Neural cell (in vitro differentiated cells): ENCODE data around the gene CHN1. TPM values are rescaled to one million over a fixed set of nuclear protein-coding genes. Genes with fewer than 3 reads are reported as not detected.

Experiments
- H2AFZ ChIP-seq: fragments of 200-600, 300-800 bp; sonication (generic), shearing (Covaris generic); 2 replicates; pipeline ENCODE4 v1.6.0; 2014; ENCODE audit warnings: low read depth, mild to moderate bottlenecking, antibody characterized with exemption, low read length, moderate library complexity
- H3F3A ChIP-seq: fragments of 200-600 bp; shearing (Covaris generic); 2 replicates; pipeline ENCODE4 v1.6.1; 2016; ENCODE audit warnings: mild to moderate bottlenecking, moderate library complexity, mixed read lengths, antibody characterized with exemption, low read length; ENCODE audit not compliant: insufficient read depth, poor library complexity, severe bottlenecking
- H3K27ac ChIP-seq: fragments of 200-600, 300-800 bp; sonication (generic), shearing (Covaris generic); 2 replicates; pipeline ENCODE4 v1.5.1; 2014; ENCODE audit warnings: mild to moderate bottlenecking, low read length, moderate library complexity
- H3K27me3 ChIP-seq: fragments of 300-800, 200-600 bp; sonication (generic), shearing (Covaris generic); 2 replicates; pipeline ENCODE4 v1.6.0; 2014; ENCODE audit warnings: mild to moderate bottlenecking, low read depth, low read length, moderate library complexity; ENCODE audit not compliant: insufficient read depth
- H3K36me3 ChIP-seq: fragments of 300-800, 200-600 bp; sonication (generic), shearing (Covaris generic); 2 replicates; pipeline ENCODE4 v1.5.1; 2014; ENCODE audit warnings: mild to moderate bottlenecking, antibody characterized with exemption, low read length, moderate library complexity; ENCODE audit not compliant: insufficient read depth
- H3K4me2 ChIP-seq: fragments of 300-800, 200-600 bp; sonication (generic), shearing (Covaris generic); 2 replicates; pipeline ENCODE4 v1.6.0; 2014; ENCODE audit warnings: mild to moderate bottlenecking, low read length
- H3K4me3 ChIP-seq: fragments of 300-800, 200-600 bp; sonication (generic), shearing (Covaris generic); 2 replicates; pipeline ENCODE4 v1.5.1; 2014; ENCODE audit warnings: mild to moderate bottlenecking, low read length, moderate library complexity
- H3K79me2 ChIP-seq: fragments of 200-600 bp; shearing (Covaris generic); replicated peaks from 2 replicates; pipeline ENCODE4 v1.6.0; 2014; ENCODE audit warnings: mild to moderate bottlenecking, low read length, moderate library complexity; ENCODE audit not compliant: insufficient read depth
- H3K9ac ChIP-seq: fragments of 300-800, 200-600 bp; sonication (generic), shearing (Covaris generic); 2 replicates; pipeline ENCODE4 v1.6.1; 2016; ENCODE audit warnings: mild to moderate bottlenecking, low read length, mixed read lengths
- H3K9me2 ChIP-seq: fragments of 200-600 bp; shearing (Covaris generic); 2 replicates; pipeline ENCODE4 v1.6.1; 2016; ENCODE audit warnings: mild to moderate bottlenecking, low read length, mixed read lengths; ENCODE audit not compliant: insufficient read depth
- H3K9me3 ChIP-seq: fragments of 200-600, 300-800 bp; sonication (generic), shearing (Covaris generic); 2 replicates; pipeline ENCODE4 v1.6.1; 2016; ENCODE audit warnings: mild to moderate bottlenecking, mixed run types, low read length, moderate library complexity, mixed read lengths
- H4K20me1 ChIP-seq: fragments of 200-600 bp; shearing (Covaris generic); 2 replicates; pipeline ENCODE4 v1.6.1; 2016; ENCODE audit warnings: mild to moderate bottlenecking, mixed run types; ENCODE audit not compliant: insufficient read depth
- EP300 ChIP-seq: fragments of 450-650 bp; conservative IDR thresholded peaks from 2 replicates; pipeline ENCODE4 v1.6.1; 2014; ENCODE audit warnings: antibody characterized with exemption, mild to moderate bottlenecking, moderate library complexity; ENCODE audit not compliant: poor library complexity, severe bottlenecking
- EZH2 ChIP-seq: fragments of 200-600, 300-800 bp; shearing (Covaris generic), sonication (generic); IDR thresholded peaks from 2 replicates; pipeline ENCODE4 v1.6.1; 2014; ENCODE audit warnings: antibody characterized with exemption, low read length, borderline replicate concordance, mild to moderate bottlenecking; ENCODE audit not compliant: insufficient read depth, poor library complexity, severe bottlenecking
- MXI1 ChIP-seq: fragments of 450-650 bp; conservative IDR thresholded peaks from 2 replicates; pipeline ENCODE4 v1.6.1; 2014; ENCODE audit warnings: antibody characterized with exemption, mild to moderate bottlenecking; ENCODE audit not compliant: poor library complexity, severe bottlenecking
- POLR2AphosphoS5 ChIP-seq: IDR thresholded peaks from 2 replicates; pipeline ENCODE4 v1.6.1; 2012
- RAD21 ChIP-seq: fragments of 450-650 bp; conservative IDR thresholded peaks from 2 replicates; pipeline ENCODE4 v1.6.1; 2014; ENCODE audit warnings: antibody characterized with exemption, mild to moderate bottlenecking, moderate library complexity
- SMC3 ChIP-seq: fragments of 450-650 bp; conservative IDR thresholded peaks from 2 replicates; pipeline ENCODE4 v1.6.1; 2014; ENCODE audit warnings: antibody characterized with exemption, mild to moderate bottlenecking, moderate library complexity; ENCODE audit not compliant: poor library complexity
- polyA plus RNA-seq: library from polyadenylated mRNA; depleted of rRNA; stranded (reverse); fragments of >200 nt; gene quantifications from 2 replicates; pipeline ENCODE4 v1.2.3, GENCODE V29; 2014
- TF ChIP-seq, protein P1 (sequence below): IDR thresholded peaks from 2 replicates; pipeline ENCODE4 v1.6.1; 2012; ENCODE audit warnings: borderline replicate concordance
- TF ChIP-seq, protein P2 (sequence below): fragments of 450-650 bp; IDR thresholded peaks from 2 replicates; pipeline ENCODE4 v1.5.1; 2014; ENCODE audit warnings: antibody characterized with exemption, mild to moderate bottlenecking, moderate library complexity; ENCODE audit not compliant: poor library complexity, severe bottlenecking

Gene CHN1
- polyA plus RNA-seq, 1 donor from 2014 or later, result 133 TPM

DNA sequence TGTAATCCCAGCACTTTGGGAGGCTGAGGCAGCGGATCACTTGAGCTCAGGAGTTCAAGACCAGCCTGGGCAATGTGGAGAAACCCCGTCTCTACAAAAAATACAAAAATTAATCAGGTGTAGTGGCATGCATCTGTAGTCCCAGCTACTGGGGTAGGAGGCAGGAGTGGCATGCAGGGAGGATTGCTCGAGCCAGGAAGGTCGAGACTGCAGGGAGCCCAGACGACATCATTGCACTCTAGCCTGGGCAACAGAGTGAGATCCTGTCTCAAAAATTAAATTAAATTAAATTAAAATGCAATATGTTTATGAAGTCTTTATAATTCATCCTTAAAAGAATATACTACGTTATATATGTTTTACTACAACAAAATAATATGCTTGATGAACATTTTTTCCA is 38.1 kb downstream of the CHN1 start:
- no peaks in the 10 kb centered on the region for H4K20me1 ChIP-seq
- no peaks in the 10 kb centered on the region for H3K27me3 ChIP-seq
- no peaks in the 10 kb centered on the region for H3K9me3 ChIP-seq
- H3F3A ChIP-seq, result no peaks in the 10 kb centered on the region
- no peak overlapping the region for H2AFZ ChIP-seq
- H3K4me2 ChIP-seq, result no peak overlapping the region
- TF ChIP-seq, protein P1, sequence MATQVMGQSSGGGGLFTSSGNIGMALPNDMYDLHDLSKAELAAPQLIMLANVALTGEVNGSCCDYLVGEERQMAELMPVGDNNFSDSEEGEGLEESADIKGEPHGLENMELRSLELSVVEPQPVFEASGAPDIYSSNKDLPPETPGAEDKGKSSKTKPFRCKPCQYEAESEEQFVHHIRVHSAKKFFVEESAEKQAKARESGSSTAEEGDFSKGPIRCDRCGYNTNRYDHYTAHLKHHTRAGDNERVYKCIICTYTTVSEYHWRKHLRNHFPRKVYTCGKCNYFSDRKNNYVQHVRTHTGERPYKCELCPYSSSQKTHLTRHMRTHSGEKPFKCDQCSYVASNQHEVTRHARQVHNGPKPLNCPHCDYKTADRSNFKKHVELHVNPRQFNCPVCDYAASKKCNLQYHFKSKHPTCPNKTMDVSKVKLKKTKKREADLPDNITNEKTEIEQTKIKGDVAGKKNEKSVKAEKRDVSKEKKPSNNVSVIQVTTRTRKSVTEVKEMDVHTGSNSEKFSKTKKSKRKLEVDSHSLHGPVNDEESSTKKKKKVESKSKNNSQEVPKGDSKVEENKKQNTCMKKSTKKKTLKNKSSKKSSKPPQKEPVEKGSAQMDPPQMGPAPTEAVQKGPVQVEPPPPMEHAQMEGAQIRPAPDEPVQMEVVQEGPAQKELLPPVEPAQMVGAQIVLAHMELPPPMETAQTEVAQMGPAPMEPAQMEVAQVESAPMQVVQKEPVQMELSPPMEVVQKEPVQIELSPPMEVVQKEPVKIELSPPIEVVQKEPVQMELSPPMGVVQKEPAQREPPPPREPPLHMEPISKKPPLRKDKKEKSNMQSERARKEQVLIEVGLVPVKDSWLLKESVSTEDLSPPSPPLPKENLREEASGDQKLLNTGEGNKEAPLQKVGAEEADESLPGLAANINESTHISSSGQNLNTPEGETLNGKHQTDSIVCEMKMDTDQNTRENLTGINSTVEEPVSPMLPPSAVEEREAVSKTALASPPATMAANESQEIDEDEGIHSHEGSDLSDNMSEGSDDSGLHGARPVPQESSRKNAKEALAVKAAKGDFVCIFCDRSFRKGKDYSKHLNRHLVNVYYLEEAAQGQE, result no peak
- no peak for TF ChIP-seq POLR2AphosphoS5
- no peak for TF ChIP-seq RAD21
- TF ChIP-seq EZH2, result no peak
- TF ChIP-seq, protein P2, sequence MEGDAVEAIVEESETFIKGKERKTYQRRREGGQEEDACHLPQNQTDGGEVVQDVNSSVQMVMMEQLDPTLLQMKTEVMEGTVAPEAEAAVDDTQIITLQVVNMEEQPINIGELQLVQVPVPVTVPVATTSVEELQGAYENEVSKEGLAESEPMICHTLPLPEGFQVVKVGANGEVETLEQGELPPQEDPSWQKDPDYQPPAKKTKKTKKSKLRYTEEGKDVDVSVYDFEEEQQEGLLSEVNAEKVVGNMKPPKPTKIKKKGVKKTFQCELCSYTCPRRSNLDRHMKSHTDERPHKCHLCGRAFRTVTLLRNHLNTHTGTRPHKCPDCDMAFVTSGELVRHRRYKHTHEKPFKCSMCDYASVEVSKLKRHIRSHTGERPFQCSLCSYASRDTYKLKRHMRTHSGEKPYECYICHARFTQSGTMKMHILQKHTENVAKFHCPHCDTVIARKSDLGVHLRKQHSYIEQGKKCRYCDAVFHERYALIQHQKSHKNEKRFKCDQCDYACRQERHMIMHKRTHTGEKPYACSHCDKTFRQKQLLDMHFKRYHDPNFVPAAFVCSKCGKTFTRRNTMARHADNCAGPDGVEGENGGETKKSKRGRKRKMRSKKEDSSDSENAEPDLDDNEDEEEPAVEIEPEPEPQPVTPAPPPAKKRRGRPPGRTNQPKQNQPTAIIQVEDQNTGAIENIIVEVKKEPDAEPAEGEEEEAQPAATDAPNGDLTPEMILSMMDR, result no peak
- no peak for TF ChIP-seq EP300
- TF ChIP-seq MXI1, result no peak
- no peaks in the 10 kb centered on the region for H3K36me3 ChIP-seq
- no peak overlapping the region for H3K27ac ChIP-seq
- peaks cover 54% of the 10 kb centered on the region for H3K79me2 ChIP-seq
- no peak overlapping the region for H3K4me3 ChIP-seq
- H3K9me2 ChIP-seq, result no peaks in the 10 kb centered on the region
- no peak overlapping the region for H3K9ac ChIP-seq

- Histone ChIP-seq H3K4me3 (no peak overlapping the region), H3K79me2 (peaks cover 49% of the 10 kb centered on the region), H3K27ac (no peak overlapping the region), H3K9ac (no peak overlapping the region), H4K20me1 (no peaks in the 10 kb centered on the region), H3K4me2 (no peak overlapping the region), H3K9me3 (no peaks in the 10 kb centered on the region), H2AFZ (no peak overlapping the region), H3K27me3 (no peaks in the 10 kb centered on the region), H3F3A (no peaks in the 10 kb centered on the region), H3K9me2 (no peaks in the 10 kb centered on the region), H3K36me3 (no peaks in the 10 kb centered on the region)
- TF ChIP-seq SMC3, result no peak
- no peak for TF ChIP-seq EP300
- no peak for TF ChIP-seq POLR2AphosphoS5
- TF ChIP-seq RAD21, result no peak
- no peak for TF ChIP-seq EZH2
- TF ChIP-seq, protein P2, result no peak
- TF ChIP-seq, protein P1, result no peak
Measured at GRCh38 chr2:174965992-174966744, 39.0 kb downstream of the CHN1 start.
